ENCODE data around the gene AP5Z1.

AP5Z1 gene

GRCh38 chr7:4748231-4748681, 27.2 kb upstream of the AP5Z1 start:
- DNase-seq (ENCODE audit: low read depth): no peak
- no peak overlapping the region for H3K9ac ChIP-seq (ENCODE audit: low read length)
- H3K9me3 ChIP-seq (ENCODE audit: control insufficient read depth, low read length): no peaks in the 10 kb centered on the region
- H3K27me3 ChIP-seq (replicated peaks; ENCODE audit: control insufficient read depth, insufficient read depth, low read length): no peaks in the 10 kb centered on the region
- H3K4me1 ChIP-seq (ENCODE audit: control insufficient read depth, insufficient read depth, low read length): peaks cover 28% of the 10 kb centered on the region
- H3K36me3 ChIP-seq (ENCODE audit: control insufficient read depth, insufficient read depth, low read length, severe bottlenecking): peaks cover 42% of the 10 kb centered on the region
- no peak overlapping the region for H3K4me3 ChIP-seq (ENCODE audit: low read length)

GRCh38 chr7:4749363-4749762, 26.1 kb upstream of the AP5Z1 start:
- Histone ChIP-seq H3K9me3 (ENCODE audit: control insufficient read depth, low read length) (no peaks in the 10 kb centered on the region), H3K36me3 (ENCODE audit: control insufficient read depth, insufficient read depth, low read length, severe bottlenecking) (peaks cover 40% of the 10 kb centered on the region), H3K4me3 (ENCODE audit: low read length) (no peak overlapping the region), H3K4me1 (ENCODE audit: control insufficient read depth, insufficient read depth, low read length) (peaks cover 23% of the 10 kb centered on the region), H3K27me3 (replicated peaks; ENCODE audit: control insufficient read depth, insufficient read depth, low read length) (no peaks in the 10 kb centered on the region), H3K9ac (ENCODE audit: low read length) (no peak overlapping the region)
- DNase-seq (ENCODE audit: low read depth): no peak

GRCh38 chr7:4749798-4750197, 25.6 kb upstream of the AP5Z1 start:
- Histone ChIP-seq H3K4me1 (ENCODE audit: control insufficient read depth, insufficient read depth, low read length) (peaks cover 19% of the 10 kb centered on the region), H3K9me3 (ENCODE audit: control insufficient read depth, low read length) (no peaks in the 10 kb centered on the region), H3K9ac (ENCODE audit: low read length) (no peak overlapping the region), H3K4me3 (ENCODE audit: low read length) (no peak overlapping the region), H3K27me3 (replicated peaks; ENCODE audit: control insufficient read depth, insufficient read depth, low read length) (no peaks in the 10 kb centered on the region), H3K36me3 (ENCODE audit: control insufficient read depth, insufficient read depth, low read length, severe bottlenecking) (peaks cover 44% of the 10 kb centered on the region)
- DNase-seq (ENCODE audit: low read depth): no peak

GRCh38 chr7:4751398-4751947, 23.9 kb upstream of the AP5Z1 start:
- Histone ChIP-seq H3K9ac (ENCODE audit: low read length) (no peak overlapping the region), H3K36me3 (ENCODE audit: control insufficient read depth, insufficient read depth, low read length, severe bottlenecking) (peaks cover 61% of the 10 kb centered on the region), H3K27me3 (replicated peaks; ENCODE audit: control insufficient read depth, insufficient read depth, low read length) (no peaks in the 10 kb centered on the region), H3K4me3 (ENCODE audit: low read length) (no peak overlapping the region), H3K9me3 (ENCODE audit: control insufficient read depth, low read length) (no peaks in the 10 kb centered on the region), H3K4me1 (ENCODE audit: control insufficient read depth, insufficient read depth, low read length) (peaks cover 8% of the 10 kb centered on the region)
- DNase-seq (ENCODE audit: low read depth): no peak

- H3K36me3 ChIP-seq (ENCODE audit: control insufficient read depth, insufficient read depth, low read length, severe bottlenecking): peaks cover 71% of the 10 kb centered on the region
- DNase-seq (ENCODE audit: low read depth): peak; percentile 71
Observed at GRCh38 chr7:4753598-4754432, 21.6 kb upstream of the AP5Z1 start.

GRCh38 chr7:4754433-4755010, 20.9 kb upstream of the AP5Z1 start:
- Histone ChIP-seq H3K9ac (ENCODE audit: low read length) (no peak overlapping the region), H3K27me3 (replicated peaks; ENCODE audit: control insufficient read depth, insufficient read depth, low read length) (no peaks in the 10 kb centered on the region), H3K9me3 (ENCODE audit: control insufficient read depth, low read length) (no peaks in the 10 kb centered on the region), H3K4me1 (ENCODE audit: control insufficient read depth, insufficient read depth, low read length) (no peaks in the 10 kb centered on the region), H3K4me3 (ENCODE audit: low read length) (no peak overlapping the region), H3K36me3 (ENCODE audit: control insufficient read depth, insufficient read depth, low read length, severe bottlenecking) (peaks cover 75% of the 10 kb centered on the region)
- no peak for DNase-seq (ENCODE audit: low read depth)

More at GRCh38 chr7:4753598-4754432, 21.6 kb upstream of the AP5Z1 start:
- H3K9ac ChIP-seq (ENCODE audit: low read length): no peak overlapping the region
- no peaks in the 10 kb centered on the region for H3K27me3 ChIP-seq (replicated peaks; ENCODE audit: control insufficient read depth, insufficient read depth, low read length)
- no peaks in the 10 kb centered on the region for H3K9me3 ChIP-seq (ENCODE audit: control insufficient read depth, low read length)
- no peaks in the 10 kb centered on the region for H3K4me1 ChIP-seq (ENCODE audit: control insufficient read depth, insufficient read depth, low read length)
- H3K4me3 ChIP-seq (ENCODE audit: low read length): no peak overlapping the region

GRCh38 chr7:4755045-4755444, 20.4 kb upstream of the AP5Z1 start:
- peaks cover 75% of the 10 kb centered on the region for H3K36me3 ChIP-seq (ENCODE audit: control insufficient read depth, insufficient read depth, low read length, severe bottlenecking)

GRCh38 chr7:4758111-4758510, 17.3 kb upstream of the AP5Z1 start:
- peaks cover 86% of the 10 kb centered on the region for H3K36me3 ChIP-seq (ENCODE audit: control insufficient read depth, insufficient read depth, low read length, severe bottlenecking)
- no peaks in the 10 kb centered on the region for H3K4me1 ChIP-seq (ENCODE audit: control insufficient read depth, insufficient read depth, low read length)
- no peaks in the 10 kb centered on the region for H3K27me3 ChIP-seq (replicated peaks; ENCODE audit: control insufficient read depth, insufficient read depth, low read length)
- H3K9ac ChIP-seq (ENCODE audit: low read length): no peak overlapping the region
- DNase-seq (ENCODE audit: low read depth): no peak
- H3K4me3 ChIP-seq (ENCODE audit: low read length): no peak overlapping the region
- H3K9me3 ChIP-seq (ENCODE audit: control insufficient read depth, low read length): no peaks in the 10 kb centered on the region

More at GRCh38 chr7:4755045-4755444, 20.4 kb upstream of the AP5Z1 start:
- DNase-seq (ENCODE audit: low read depth): no peak
- Histone ChIP-seq H3K9ac (ENCODE audit: low read length) (no peak overlapping the region), H3K4me1 (ENCODE audit: control insufficient read depth, insufficient read depth, low read length) (no peaks in the 10 kb centered on the region), H3K27me3 (replicated peaks; ENCODE audit: control insufficient read depth, insufficient read depth, low read length) (no peaks in the 10 kb centered on the region), H3K4me3 (ENCODE audit: low read length) (no peak overlapping the region), H3K9me3 (ENCODE audit: control insufficient read depth, low read length) (no peaks in the 10 kb centered on the region)

GRCh38 chr7:4758791-4759190, 16.6 kb upstream of the AP5Z1 start:
- Histone ChIP-seq H3K27me3 (replicated peaks; ENCODE audit: control insufficient read depth, insufficient read depth, low read length) (no peaks in the 10 kb centered on the region), H3K4me3 (ENCODE audit: low read length) (no peak overlapping the region), H3K4me1 (ENCODE audit: control insufficient read depth, insufficient read depth, low read length) (no peaks in the 10 kb centered on the region), H3K36me3 (ENCODE audit: control insufficient read depth, insufficient read depth, low read length, severe bottlenecking) (peaks cover 92% of the 10 kb centered on the region), H3K9ac (ENCODE audit: low read length) (no peak overlapping the region), H3K9me3 (ENCODE audit: control insufficient read depth, low read length) (no peaks in the 10 kb centered on the region)
- no peak for DNase-seq (ENCODE audit: low read depth)

GRCh38 chr7:4759211-4759610, 16.2 kb upstream of the AP5Z1 start:
- no peak overlapping the region for H3K4me3 ChIP-seq (ENCODE audit: low read length)
- no peaks in the 10 kb centered on the region for H3K4me1 ChIP-seq (ENCODE audit: control insufficient read depth, insufficient read depth, low read length)
- H3K27me3 ChIP-seq (replicated peaks; ENCODE audit: control insufficient read depth, insufficient read depth, low read length): no peaks in the 10 kb centered on the region
- H3K36me3 ChIP-seq (ENCODE audit: control insufficient read depth, insufficient read depth, low read length, severe bottlenecking): peaks cover 96% of the 10 kb centered on the region
- no peaks in the 10 kb centered on the region for H3K9me3 ChIP-seq (ENCODE audit: control insufficient read depth, low read length)
- DNase-seq (ENCODE audit: low read depth): no peak
- H3K9ac ChIP-seq (ENCODE audit: low read length): no peak overlapping the region

GRCh38 chr7:4760952-4761351, 14.5 kb upstream of the AP5Z1 start:
- Histone ChIP-seq H3K36me3 (ENCODE audit: control insufficient read depth, insufficient read depth, low read length, severe bottlenecking) (peaks cover 94% of the 10 kb centered on the region), H3K9ac (ENCODE audit: low read length) (no peak overlapping the region), H3K4me1 (ENCODE audit: control insufficient read depth, insufficient read depth, low read length) (no peaks in the 10 kb centered on the region), H3K9me3 (ENCODE audit: control insufficient read depth, low read length) (no peaks in the 10 kb centered on the region), H3K4me3 (ENCODE audit: low read length) (no peak overlapping the region), H3K27me3 (replicated peaks; ENCODE audit: control insufficient read depth, insufficient read depth, low read length) (no peaks in the 10 kb centered on the region)
- DNase-seq (ENCODE audit: low read depth): no peak
